Liver (tissue), 9 donors: ENCODE measurements around the gene NAGS. TPM values are rescaled to one million over a fixed set of nuclear protein-coding genes. Genes with fewer than 3 reads are reported as not detected.

Experiments
- DNase-seq: peaks from one replicate; pipeline ENCODE4 v3.0.0-alpha.2; 2017; ENCODE audit warnings: low spot score
- H3K27ac ChIP-seq, 2 donors: one replicate each; pipeline ENCODE4 v1.7.0; 2013; ENCODE audit warnings: inconsistent platforms in 2 of 2, low read length in 2 of 2, control low read depth in 1 of 2, low read depth in 1 of 2, mild to moderate bottlenecking in 1 of 2
- H3K27me3 ChIP-seq, 4 donors: one replicate each; pipeline versions ENCODE4 v1.6.1 to v1.7.0; 2013; ENCODE audit warnings: low read length in 3 of 4, inconsistent platforms in 1 of 4, mild to moderate bottlenecking in 1 of 4, moderate library complexity in 1 of 4; ENCODE audit not compliant: control insufficient read depth in 4 of 4, insufficient read depth in 4 of 4
- H3K36me3 ChIP-seq, 4 donors: one replicate each; pipeline versions ENCODE4 v1.6.1 to v1.7.0; 2013; ENCODE audit warnings: low read length in 3 of 4, mild to moderate bottlenecking in 3 of 4, low read depth in 1 of 4, moderate library complexity in 1 of 4; ENCODE audit not compliant: control insufficient read depth in 4 of 4, insufficient read depth in 3 of 4
- H3K4me1 ChIP-seq, 4 donors: one replicate each; pipeline versions ENCODE4 v1.6.1 to v1.7.0; 2013; ENCODE audit warnings: low read length in 3 of 4, mild to moderate bottlenecking in 3 of 4, moderate library complexity in 1 of 4; ENCODE audit not compliant: control insufficient read depth in 4 of 4, insufficient read depth in 4 of 4
- H3K4me3 ChIP-seq, 3 donors: one replicate each; pipeline versions ENCODE4 v1.6.1 to v1.7.0; 2013; ENCODE audit warnings: low read length in 3 of 3, control low read depth in 1 of 3, low read depth in 1 of 3, mild to moderate bottlenecking in 1 of 3
- H3K9ac ChIP-seq, 2 donors: one replicate each; pipeline ENCODE4 v1.7.0; 2013; ENCODE audit warnings: low read length in 2 of 2, mild to moderate bottlenecking in 2 of 2, moderate library complexity in 2 of 2, control low read depth in 1 of 2, low read depth in 1 of 2
- H3K9me3 ChIP-seq, 4 donors: one replicate each; pipeline versions ENCODE4 v1.6.1 to v1.7.0; 2013; ENCODE audit warnings: low read length in 3 of 4; ENCODE audit not compliant: control insufficient read depth in 4 of 4
- ATF3 ChIP-seq: IDR thresholded peaks from 2 replicates; pipeline ENCODE4 v1.6.1; 2016; ENCODE audit warnings: antibody characterized with exemption
- CTCF ChIP-seq: fragments of 150-350 bp; IDR thresholded peaks from 2 replicates; pipeline ENCODE4 v1.5.1; 2017; ENCODE audit warnings: improper control_type of control experiment, low read depth, low read length; ENCODE audit not compliant: missing input control
- EGR1 ChIP-seq, 2 donors: IDR thresholded peaks; 2 replicates each; pipeline ENCODE4 v1.6.1; 2016 to 2018; ENCODE audit warnings: antibody characterized with exemption in 2 of 2, low read depth in 2 of 2
- FOXA1 ChIP-seq: IDR thresholded peaks from 2 replicates; pipeline ENCODE4 v1.6.1; 2016; ENCODE audit warnings: antibody characterized with exemption
- FOXA2 ChIP-seq: IDR thresholded peaks from 2 replicates; pipeline ENCODE4 v1.6.1; 2016; ENCODE audit warnings: antibody characterized with exemption
- GABPA ChIP-seq, 2 donors: IDR thresholded peaks in 1 of 2; conservative IDR thresholded peaks in 1 of 2; 2 replicates each; pipeline ENCODE4 v1.6.1; 2016; ENCODE audit warnings: antibody characterized with exemption in 2 of 2, mild to moderate bottlenecking in 1 of 2, moderate library complexity in 1 of 2
- HNF4A ChIP-seq, 2 donors: conservative IDR thresholded peaks; 2 replicates each; pipeline ENCODE4 v1.6.1; 2016; ENCODE audit warnings: antibody characterized with exemption in 2 of 2, mild to moderate bottlenecking in 2 of 2
- HNF4G ChIP-seq: IDR thresholded peaks from 2 replicates; pipeline ENCODE4 v1.6.1; 2016; ENCODE audit warnings: antibody characterized with exemption
- NR2F2 ChIP-seq: IDR thresholded peaks from 2 replicates; pipeline ENCODE4 v1.6.1; 2016; ENCODE audit warnings: antibody characterized with exemption
- RAD21 ChIP-seq, 2 donors: IDR thresholded peaks; 2 replicates each; pipeline ENCODE4 v1.6.1; 2016; ENCODE audit warnings: antibody characterized with exemption in 2 of 2, mild to moderate bottlenecking in 2 of 2
- RXRA ChIP-seq, 2 donors: IDR thresholded peaks; 2 replicates each; pipeline ENCODE4 v1.6.1; 2017 to 2018; ENCODE audit warnings: antibody characterized with exemption in 2 of 2, mild to moderate bottlenecking in 1 of 2
- SP1 ChIP-seq: IDR thresholded peaks from 2 replicates; pipeline ENCODE4 v1.6.1; 2018; ENCODE audit warnings: antibody characterized with exemption, mild to moderate bottlenecking
- TAF1 ChIP-seq: conservative IDR thresholded peaks from 2 replicates; pipeline ENCODE4 v1.6.1; 2016; ENCODE audit warnings: antibody characterized with exemption, mild to moderate bottlenecking
- YY1 ChIP-seq: IDR thresholded peaks from 2 replicates; pipeline ENCODE4 v1.6.1; 2016; ENCODE audit warnings: antibody characterized with exemption, mild to moderate bottlenecking
- WGBS: extraction: QIAGEN DNeasy Blood & Tissue Kit; methylation state at CpG from one replicate; pipeline ENCODE4 v1.1.7; 2013; 5-methylcytosine and 5-hydroxymethylcytosine counted together
- polyA plus RNA-seq, 2 donors: library from polyadenylated mRNA; stranded (reverse) in 1 of 2; unstranded in 1 of 2; fragments of 200-250 nt in 1 of 2; fragments of >200 nt in 1 of 2; fragmentation: Nextera tagmentation in 1 of 2; extraction: Ambion mirVana in 1 of 2; gene quantifications; one replicate each; pipeline versions ENCODE4 v1.2.1 to v1.2.3, GENCODE V29; 2013 to 2015
- total RNA-seq, 2 donors: library from RNA; depleted of rRNA; stranded (reverse); fragments of >200 nt; gene quantifications; one replicate each; pipeline ENCODE4 v1.2.3, GENCODE V29; 2014
- TF ChIP-seq, protein P1 (sequence below): IDR thresholded peaks from 2 replicates; pipeline ENCODE4 v1.6.1; 2016; ENCODE audit warnings: antibody characterized with exemption
- TF ChIP-seq, protein P2 (sequence below): IDR thresholded peaks from 2 replicates; pipeline ENCODE4 v1.6.1; 2016; ENCODE audit warnings: antibody characterized with exemption, mild to moderate bottlenecking
- donor health status: healthy.
- donor health status: healthy.
- donor health status: healthy.
- donor health status: healthy.
- donor health status: healthy.

The NAGS gene
- total and polyA plus RNA-seq, 4 donors, result 21.5 to 29.8 (median 28.2) TPM

DNA sequence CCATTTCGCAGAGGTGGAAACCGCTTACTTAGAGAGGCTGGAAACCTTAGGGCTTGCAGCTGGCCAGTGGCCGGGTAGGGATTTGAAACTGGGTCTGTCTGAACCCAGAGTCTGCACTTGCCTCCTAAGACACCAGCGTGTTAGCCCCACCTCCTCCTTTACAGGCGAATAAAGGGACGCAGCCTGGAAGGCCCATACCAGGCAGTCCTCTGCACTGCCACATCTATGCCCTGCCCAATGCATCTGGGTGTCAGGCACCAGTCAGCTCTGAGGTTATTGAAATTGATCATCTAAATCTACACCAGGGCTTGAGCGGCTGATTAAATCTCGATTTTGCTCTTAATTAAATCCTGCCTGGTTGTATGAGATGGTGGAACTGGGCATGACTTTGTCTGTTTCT, 19.9 kb upstream of the NAGS start:
- no peak for DNase-seq
- no peaks in the 10 kb centered on the region for H3K27me3 ChIP-seq
- no peak overlapping the region for H3K9ac ChIP-seq
- TF ChIP-seq TAF1 (no peak), YY1 (no peak), RAD21 (IDR thresholded peaks at IDR 0.05) (no peak), ATF3 (no peak), NR2F2 (no peak), HNF4G (no peak), CTCF (no peak), SP1 (no peak), GABPA (IDR thresholded peaks at IDR 0.05 in 1 of 2, conservative IDR thresholded peaks at IDR 0.05 in 1 of 2) (no peak), FOXA1 (no peak), FOXA2 (no peak)
- TF ChIP-seq, protein P1, sequence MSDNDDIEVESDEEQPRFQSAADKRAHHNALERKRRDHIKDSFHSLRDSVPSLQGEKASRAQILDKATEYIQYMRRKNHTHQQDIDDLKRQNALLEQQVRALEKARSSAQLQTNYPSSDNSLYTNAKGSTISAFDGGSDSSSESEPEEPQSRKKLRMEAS, result no peak
- no peaks in the 10 kb centered on the region for H3K9me3 ChIP-seq
- H3K4me3 ChIP-seq, result no peak overlapping the region
- H3K4me1 ChIP-seq, result peaks cover 0 to 10% (median 7%) of the 10 kb centered on the region in 4 donors
- WGBS, result 87% methylated on average over 8 of the region's 8 CpGs
- H3K27ac ChIP-seq, result no peak overlapping the region
- no peaks in the 10 kb centered on the region for H3K36me3 ChIP-seq

GRCh38 chr17:43986225-43986981, 18.0 kb upstream of the NAGS start:
- Histone ChIP-seq H3K4me1 (peaks cover 0 to 10% (median 7%) of the 10 kb centered on the region in 4 donors), H3K27ac (no peak overlapping the region), H3K36me3 (no peaks in the 10 kb centered on the region), H3K9me3 (no peaks in the 10 kb centered on the region), H3K9ac (no peak overlapping the region), H3K27me3 (no peaks in the 10 kb centered on the region), H3K4me3 (no peak overlapping the region)
- WGBS, result 94% methylated on average over 7 of the region's 7 CpGs
- DNase-seq, result no peak
- no peak for TF ChIP-seq CTCF
- TF ChIP-seq GABPA (IDR thresholded peaks at IDR 0.05 in 1 of 2, conservative IDR thresholded peaks at IDR 0.05 in 1 of 2), result no peak
- TF ChIP-seq, protein P2, sequence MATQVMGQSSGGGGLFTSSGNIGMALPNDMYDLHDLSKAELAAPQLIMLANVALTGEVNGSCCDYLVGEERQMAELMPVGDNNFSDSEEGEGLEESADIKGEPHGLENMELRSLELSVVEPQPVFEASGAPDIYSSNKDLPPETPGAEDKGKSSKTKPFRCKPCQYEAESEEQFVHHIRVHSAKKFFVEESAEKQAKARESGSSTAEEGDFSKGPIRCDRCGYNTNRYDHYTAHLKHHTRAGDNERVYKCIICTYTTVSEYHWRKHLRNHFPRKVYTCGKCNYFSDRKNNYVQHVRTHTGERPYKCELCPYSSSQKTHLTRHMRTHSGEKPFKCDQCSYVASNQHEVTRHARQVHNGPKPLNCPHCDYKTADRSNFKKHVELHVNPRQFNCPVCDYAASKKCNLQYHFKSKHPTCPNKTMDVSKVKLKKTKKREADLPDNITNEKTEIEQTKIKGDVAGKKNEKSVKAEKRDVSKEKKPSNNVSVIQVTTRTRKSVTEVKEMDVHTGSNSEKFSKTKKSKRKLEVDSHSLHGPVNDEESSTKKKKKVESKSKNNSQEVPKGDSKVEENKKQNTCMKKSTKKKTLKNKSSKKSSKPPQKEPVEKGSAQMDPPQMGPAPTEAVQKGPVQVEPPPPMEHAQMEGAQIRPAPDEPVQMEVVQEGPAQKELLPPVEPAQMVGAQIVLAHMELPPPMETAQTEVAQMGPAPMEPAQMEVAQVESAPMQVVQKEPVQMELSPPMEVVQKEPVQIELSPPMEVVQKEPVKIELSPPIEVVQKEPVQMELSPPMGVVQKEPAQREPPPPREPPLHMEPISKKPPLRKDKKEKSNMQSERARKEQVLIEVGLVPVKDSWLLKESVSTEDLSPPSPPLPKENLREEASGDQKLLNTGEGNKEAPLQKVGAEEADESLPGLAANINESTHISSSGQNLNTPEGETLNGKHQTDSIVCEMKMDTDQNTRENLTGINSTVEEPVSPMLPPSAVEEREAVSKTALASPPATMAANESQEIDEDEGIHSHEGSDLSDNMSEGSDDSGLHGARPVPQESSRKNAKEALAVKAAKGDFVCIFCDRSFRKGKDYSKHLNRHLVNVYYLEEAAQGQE, result no peak
- no peak for TF ChIP-seq SP1
- TF ChIP-seq HNF4A (conservative IDR thresholded peaks at IDR 0.05), result no peak
- TF ChIP-seq, protein P1, result no peak
- no peak for TF ChIP-seq HNF4G
- no peak for TF ChIP-seq RXRA (IDR thresholded peaks at IDR 0.05)
- no peak for TF ChIP-seq NR2F2
- TF ChIP-seq EGR1 (IDR thresholded peaks at IDR 0.05; ENCODE audit: low read depth in 2 of 2), result no peak
- TF ChIP-seq ATF3, result no peak
- no peak for TF ChIP-seq FOXA1
